ENCODE results near the gene CHFR. TPM values are rescaled to one million over a fixed set of nuclear protein-coding genes. Genes with fewer than 3 reads are reported as not detected.

CHFR gene
- total and polyA plus RNA-seq, 4 donors, result 7.0 to 23.4 (median 14.6) TPM

GRCh38 chr12:132831771-132832170, 55.6 kb downstream of the CHFR start:
- H3K27me3 ChIP-seq (ENCODE audit: control insufficient read depth in 4 of 4, insufficient read depth in 4 of 4, low read length in 3 of 4), result no peaks in the 10 kb centered on the region
- H3K4me3 ChIP-seq (ENCODE audit: low read depth in 1 of 3, low read length in 3 of 3), result no peak overlapping the region
- TF ChIP-seq YY1 (IDR thresholded peaks at IDR 0.05), result no peak
- no peak for TF ChIP-seq HNF4A (conservative IDR thresholded peaks at IDR 0.05)
- no peak for TF ChIP-seq REST (IDR thresholded peaks at IDR 0.05)
- TF ChIP-seq ZBTB33 (IDR thresholded peaks at IDR 0.05), result no peak
- no peak for TF ChIP-seq RXRA (IDR thresholded peaks at IDR 0.05)
- no peak for TF ChIP-seq TAF1 (conservative IDR thresholded peaks at IDR 0.05)
- no peak for TF ChIP-seq MAX (IDR thresholded peaks at IDR 0.05)
- no peak for TF ChIP-seq EGR1 (IDR thresholded peaks at IDR 0.05; ENCODE audit: low read depth in 2 of 2)
- no peak overlapping the region for H3K9ac ChIP-seq (ENCODE audit: low read depth in 1 of 2, low read length in 2 of 2)
- 93% methylated on average over 11 of the region's 11 CpGs for WGBS
- H3K36me3 ChIP-seq (ENCODE audit: control insufficient read depth in 4 of 4, insufficient read depth in 3 of 4, low read depth in 1 of 4, low read length in 3 of 4), result peaks cover 3 to 8% (median 4%) of the 10 kb centered on the region in 4 donors
- peaks cover 3 to 20% (median 14%) of the 10 kb centered on the region in 4 donors for H3K4me1 ChIP-seq (ENCODE audit: control insufficient read depth in 4 of 4, insufficient read depth in 4 of 4, low read length in 3 of 4)
- DNase-seq (ENCODE audit: low spot score), result no peak
- H3K27ac ChIP-seq (ENCODE audit: low read depth in 1 of 2, low read length in 2 of 2), result no peak overlapping the region
- H3K9me3 ChIP-seq (ENCODE audit: control insufficient read depth in 4 of 4, low read length in 3 of 4), result no peaks in the 10 kb centered on the region

GRCh38 chr12:132828706-132829534, 58.5 kb downstream of the CHFR start, which contains the start of gene GOLGA3:
TSS of gene GOLGA3 (minus strand) at chr12:132828869. CDS start at chr12:132822128, 6,741 bp downstream.
- H3K27me3 ChIP-seq (ENCODE audit: control insufficient read depth in 4 of 4, insufficient read depth in 4 of 4, low read length in 3 of 4), result no peaks in the 10 kb centered on the region
- H3K9me3 ChIP-seq (ENCODE audit: control insufficient read depth in 4 of 4, low read length in 3 of 4), result no peaks in the 10 kb centered on the region
- H3K4me3 ChIP-seq (ENCODE audit: low read depth in 1 of 3, low read length in 3 of 3), result peak within 1 kb of the TSS; percentile 91 to 98 (median 94)
- TF ChIP-seq SP1 (IDR thresholded peaks at IDR 0.05) (peak; percentile 45), NR2F2 (IDR thresholded peaks at IDR 0.05) (no peak), REST (IDR thresholded peaks at IDR 0.05) (peak; percentile 5), JUND (IDR thresholded peaks at IDR 0.05) (no peak), EGR1 (IDR thresholded peaks at IDR 0.05; ENCODE audit: low read depth in 2 of 2) (no peak), GABPA (IDR thresholded peaks at IDR 0.05 in 1 of 2, conservative IDR thresholded peaks at IDR 0.05 in 1 of 2) (peak; percentile 92 to 96), YY1 (IDR thresholded peaks at IDR 0.05) (peak; percentile 66)
- peaks cover 0 to 28% (median 11%) of the 10 kb centered on the region in 4 donors for H3K36me3 ChIP-seq (ENCODE audit: control insufficient read depth in 4 of 4, insufficient read depth in 3 of 4, low read depth in 1 of 4, low read length in 3 of 4)
- H3K4me1 ChIP-seq (ENCODE audit: control insufficient read depth in 4 of 4, insufficient read depth in 4 of 4, low read length in 3 of 4), result peaks cover 3 to 20% (median 14%) of the 10 kb centered on the region in 4 donors
- 4% methylated on average over 78 of the region's 78 CpGs for WGBS
- peak within 1 kb of the TSS; percentile 97 to 98 for H3K27ac ChIP-seq (ENCODE audit: low read depth in 1 of 2, low read length in 2 of 2)
- H3K9ac ChIP-seq (ENCODE audit: low read depth in 1 of 2, low read length in 2 of 2), result peak within 1 kb of the TSS; percentile 84 to 98
- peak; percentile 96 for DNase-seq (ENCODE audit: low spot score)
